ENCODE data around the gene ACKR1.

The ACKR1 gene

DNA sequence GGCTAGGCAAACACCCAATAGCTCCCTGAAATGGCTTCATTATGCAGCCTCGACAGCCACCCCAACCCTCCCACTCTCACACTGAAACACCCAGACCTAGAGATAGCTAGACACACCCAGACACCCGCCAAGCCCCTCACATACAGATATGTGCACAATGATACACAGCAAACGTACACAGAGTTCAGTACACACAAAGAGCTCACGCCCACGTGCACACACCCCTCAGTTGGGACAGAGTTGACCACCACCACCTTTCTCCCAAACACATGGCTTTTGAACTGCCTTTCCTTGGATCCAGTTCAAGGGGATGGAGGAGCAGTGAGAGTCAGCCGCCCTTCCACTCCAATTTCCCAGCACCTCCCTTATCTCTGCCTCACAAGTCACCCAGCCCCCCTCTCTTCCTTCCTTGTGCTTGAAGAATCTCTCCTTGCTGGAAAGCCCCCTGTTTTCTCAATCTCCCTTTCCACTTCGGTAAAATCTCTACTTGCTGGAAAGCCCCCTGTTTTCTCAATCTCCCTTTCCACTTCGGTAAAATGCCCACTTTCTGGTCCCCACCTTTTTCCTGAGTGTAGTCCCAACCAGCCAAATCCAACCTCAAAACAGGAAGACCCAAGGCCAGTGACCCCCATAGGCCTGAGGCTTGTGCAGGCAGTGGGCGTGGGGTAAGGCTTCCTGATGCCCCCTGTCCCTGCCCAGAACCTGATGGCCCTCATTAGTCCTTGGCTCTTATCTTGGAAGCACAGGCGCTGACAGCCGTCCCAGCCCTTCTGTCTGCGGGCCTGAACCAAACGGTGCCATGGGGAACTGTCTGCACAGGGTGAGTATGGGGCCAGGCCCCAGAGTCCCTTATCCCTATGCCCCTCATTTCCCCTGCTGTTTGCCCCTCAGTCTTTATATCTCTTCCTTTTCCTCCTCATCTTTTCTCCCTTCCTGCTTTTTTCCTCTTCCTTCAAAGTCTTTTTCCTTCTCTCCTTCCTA, at the start of gene ACKR1:
Gene ACKR1, plus strand, starts transcription at position 715 of the 981 bp plus-strand sequence. Its CDS starts 85 bp downstream, at position 800.
- DNase-seq (ENCODE audit: low spot score), result no peak

- DNase-seq (ENCODE audit: low spot score), result peak; percentile 83
Observed at GRCh38 chr1:159161001-159161718, 43.5 kb upstream of the ACKR1 start.

- DNase-seq (ENCODE audit: low spot score), result no peak
Observed at GRCh38 chr1:159161719-159162026, 43.0 kb upstream of the ACKR1 start.

GRCh38 chr1:159162516-159163265, 42.0 kb upstream of the ACKR1 start:
- no peak for DNase-seq (ENCODE audit: low spot score)

DNA sequence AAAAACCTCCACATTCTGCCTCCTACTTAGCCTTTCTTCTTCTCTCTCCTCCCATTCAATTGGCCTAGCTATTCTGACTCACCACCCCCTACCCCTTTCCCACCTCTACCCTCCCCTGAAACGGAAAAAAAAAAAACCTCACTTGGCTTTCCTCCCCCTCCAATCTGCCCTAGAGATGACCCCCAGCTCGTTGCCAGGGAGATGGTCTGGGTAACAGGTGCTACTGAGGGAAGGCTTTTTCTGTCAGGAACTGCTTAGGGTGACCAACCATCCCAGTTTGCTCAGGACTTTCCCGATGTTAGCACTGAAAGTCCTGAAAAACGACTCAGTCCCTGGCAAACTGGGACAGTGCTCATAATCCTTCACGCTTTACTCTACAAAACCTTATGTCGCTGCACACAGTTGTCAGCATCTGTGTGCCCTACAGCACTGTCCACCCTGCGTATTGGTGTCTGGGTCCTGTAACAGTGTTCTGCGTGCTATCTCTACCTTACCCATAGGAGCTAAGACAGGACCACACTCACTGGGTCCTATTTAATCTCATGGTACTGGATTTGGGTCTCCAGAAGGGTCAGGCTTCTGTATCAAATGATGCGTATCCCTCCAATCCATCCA, 41.0 kb upstream of the ACKR1 start:
- no peak for DNase-seq (ENCODE audit: low spot score)

- no peak for DNase-seq (ENCODE audit: low spot score)
Observed at GRCh38 chr1:159168043-159168442, 36.6 kb upstream of the ACKR1 start.

DNA sequence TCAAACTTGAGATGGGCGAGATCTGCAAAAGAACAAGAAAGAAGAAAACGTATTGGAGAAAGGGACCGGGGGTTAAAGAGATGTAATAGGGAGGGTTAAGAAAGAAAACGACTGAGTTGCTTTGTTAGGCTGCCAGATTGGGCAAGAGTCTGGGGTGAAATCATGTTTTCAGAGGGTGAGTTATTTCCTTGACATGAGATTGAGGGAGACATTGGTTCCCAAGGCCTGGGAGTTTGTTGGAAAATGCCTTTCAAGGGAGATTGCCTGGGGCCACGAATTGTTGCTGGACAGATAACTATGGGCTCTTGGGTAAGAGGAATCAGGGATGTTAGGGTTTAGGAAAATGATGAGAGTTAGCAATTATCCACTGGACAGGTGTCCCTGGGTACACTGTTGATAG, 34.0 kb upstream of the ACKR1 start:
- DNase-seq (ENCODE audit: low spot score), result no peak

DNA sequence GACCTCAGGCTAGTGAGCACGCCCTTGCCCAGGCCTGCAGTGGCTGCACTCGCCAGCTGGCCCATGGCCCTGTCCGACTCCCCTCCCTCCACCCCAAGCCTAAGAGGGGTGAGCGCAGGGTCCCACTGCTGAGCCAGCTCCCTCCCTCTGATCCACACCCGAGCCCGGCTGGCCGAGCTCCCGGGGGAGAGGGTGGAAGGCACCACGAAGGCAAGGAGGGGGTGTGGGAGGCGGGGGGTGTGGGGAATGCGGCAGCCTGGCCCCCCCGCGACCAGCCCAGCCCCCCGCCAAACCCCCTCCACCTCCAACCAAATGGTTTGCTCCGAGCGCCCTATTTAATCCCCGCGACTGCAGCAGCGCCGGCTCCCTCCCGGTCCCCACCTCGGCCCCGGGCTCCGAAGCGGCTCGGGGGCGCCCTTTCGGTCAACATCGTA, 33.4 kb upstream of the ACKR1 start, which contains the start of gene CADM3:
Gene CADM3, plus strand, starts transcription at position 362 of the 434 bp plus-strand sequence. CDS start 151 bp downstream, outside the sequence.
- peak; percentile 97 for DNase-seq (ENCODE audit: low spot score)

GRCh38 chr1:159171688-159172501, 32.8 kb upstream of the ACKR1 start:
- no peak for DNase-seq (ENCODE audit: low spot score)

GRCh38 chr1:159172614-159173291, 31.9 kb upstream of the ACKR1 start:
- peak; percentile 58 for DNase-seq (ENCODE audit: low spot score)

DNA sequence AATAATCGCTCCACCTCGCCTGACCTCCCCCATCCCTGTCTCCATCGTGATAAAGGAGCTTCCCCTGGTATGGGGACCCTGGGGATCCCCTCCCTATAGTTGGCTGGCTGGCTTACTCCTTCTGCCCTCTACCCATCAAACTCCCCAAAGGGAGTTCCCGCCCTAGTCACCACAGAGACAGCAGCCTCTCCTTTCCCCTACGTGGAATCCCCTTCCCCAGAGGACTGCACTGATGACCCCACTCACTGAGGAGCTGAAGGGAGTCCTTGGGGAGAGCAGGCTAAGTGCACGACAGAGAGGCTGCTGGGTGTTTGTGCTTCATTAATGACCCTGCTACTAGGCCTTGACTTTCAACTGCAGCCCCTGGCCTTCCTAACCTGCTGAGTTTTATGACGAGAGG, 31.4 kb upstream of the ACKR1 start:
- no peak for DNase-seq (ENCODE audit: low spot score)

GRCh38 chr1:159175571-159175970, 29.1 kb upstream of the ACKR1 start:
- no peak for DNase-seq (ENCODE audit: low spot score)

GRCh38 chr1:159177272-159177907, 27.3 kb upstream of the ACKR1 start:
- no peak for DNase-seq (ENCODE audit: low spot score)

DNA sequence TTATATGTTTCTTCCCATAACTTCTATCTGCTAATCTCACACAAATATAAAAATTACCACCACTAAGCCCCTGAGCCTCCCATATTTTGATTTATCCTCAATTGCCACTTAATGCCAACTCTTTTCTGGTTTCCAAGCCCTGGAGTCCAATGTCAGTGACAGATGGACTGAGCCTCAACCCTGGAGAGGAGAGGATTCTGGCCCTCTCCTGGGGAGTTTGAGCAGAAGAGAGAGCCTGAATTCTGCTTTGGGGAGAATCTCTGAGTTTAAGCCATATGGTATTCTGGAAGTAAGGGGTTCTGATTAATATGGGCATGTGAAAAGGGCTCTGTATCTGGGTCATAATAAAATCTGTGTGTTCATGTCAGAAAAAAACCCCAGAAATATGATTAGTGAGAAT, 24.8 kb upstream of the ACKR1 start:
- DNase-seq (ENCODE audit: low spot score), result no peak

- no peak for DNase-seq (ENCODE audit: low spot score)
Observed at GRCh38 chr1:159180516-159180915, 24.2 kb upstream of the ACKR1 start.

DNA sequence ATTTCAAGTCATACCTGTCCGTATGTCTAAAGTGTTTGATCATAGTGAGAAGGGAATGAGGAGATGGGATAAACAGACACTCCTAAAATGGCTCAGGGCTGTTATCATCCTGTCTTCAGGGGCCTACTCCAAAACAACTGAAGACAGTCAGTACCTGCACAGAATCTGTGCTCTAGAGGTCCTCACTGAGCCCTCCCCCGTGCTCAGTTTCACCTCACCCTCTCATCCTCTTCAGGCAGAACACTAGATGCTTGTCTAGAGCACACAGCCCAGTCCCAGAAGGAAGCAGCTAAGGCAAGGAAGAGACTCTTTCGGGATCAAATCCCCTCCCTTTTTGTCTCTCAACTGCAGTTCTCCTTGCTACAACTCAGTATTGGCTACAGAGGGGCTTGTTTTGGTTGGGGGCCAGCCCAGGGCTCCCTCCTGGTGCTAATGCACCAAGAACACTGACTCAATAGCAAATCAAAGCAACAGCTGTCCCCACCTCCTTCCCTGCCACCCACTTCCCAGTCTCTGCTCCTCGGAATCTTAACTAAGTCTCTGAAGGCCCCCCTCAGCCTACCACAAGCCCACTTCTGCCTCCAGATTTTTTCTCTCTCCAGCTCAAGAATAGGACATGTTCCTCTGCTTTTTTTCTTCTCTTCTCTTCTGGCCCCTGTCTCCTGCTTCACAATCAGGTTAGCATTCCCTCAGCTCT, 23.2 kb upstream of the ACKR1 start:
- DNase-seq (ENCODE audit: low spot score), result no peak

DNA sequence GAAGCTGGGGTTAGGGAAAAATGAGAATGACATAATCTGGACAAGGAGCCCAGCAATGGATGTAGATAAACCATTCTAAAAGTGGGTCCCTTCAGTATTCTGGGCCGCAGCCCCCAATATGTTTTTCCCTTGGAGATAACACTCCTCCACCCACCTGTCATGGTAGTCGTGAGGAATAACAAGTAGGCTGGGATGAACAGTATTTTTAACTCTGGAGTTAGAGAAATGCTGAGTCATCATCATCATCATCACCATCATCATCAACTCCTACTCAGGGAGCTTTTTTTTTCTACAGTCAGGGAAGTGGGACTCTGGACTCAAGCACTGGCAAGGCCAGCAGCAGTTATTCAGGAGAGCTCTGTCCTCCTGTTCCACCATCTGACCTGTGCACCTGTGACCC, 20.5 kb upstream of the ACKR1 start:
- DNase-seq (ENCODE audit: low spot score), result no peak

GRCh38 chr1:159185121-159185520, 19.6 kb upstream of the ACKR1 start:
- no peak for DNase-seq (ENCODE audit: low spot score)

GRCh38 chr1:159187033-159187432, 17.6 kb upstream of the ACKR1 start:
- DNase-seq (ENCODE audit: low spot score), result no peak

Data from D341Med (cell line).